NT2/D1 (cell line): ENCODE measurements around the gene PDGFC.

ENCODE experiments used
- DNase-seq: peaks from one replicate; pipeline ENCODE4 v3.0.0-alpha.2; 2011; ENCODE audit warnings: low read depth, low spot score
- H3K27me3 ChIP-seq: 2 replicates; pipeline ENCODE4 v1.6.0; 2011; ENCODE audit warnings: mild to moderate bottlenecking; ENCODE audit not compliant: insufficient read length, insufficient read depth
- H3K36me3 ChIP-seq: 2 replicates; pipeline ENCODE4 v1.6.1; 2011; ENCODE audit warnings: mild to moderate bottlenecking, low read length, mixed read lengths; ENCODE audit not compliant: insufficient read depth, insufficient read length
- H3K4me1 ChIP-seq: 2 replicates; pipeline ENCODE4 v1.5.1; 2011; ENCODE audit not compliant: insufficient read depth, insufficient read length
- H3K4me3 ChIP-seq: 2 replicates; pipeline ENCODE4 v1.5.1; 2011; ENCODE audit warnings: low read depth; ENCODE audit not compliant: insufficient read length
- H3K9ac ChIP-seq: 2 replicates; pipeline ENCODE4 v1.6.0; 2011; ENCODE audit warnings: low read depth; ENCODE audit not compliant: insufficient read length
- H3K9me3 ChIP-seq: 2 replicates; pipeline ENCODE4 v1.5.1; 2011; ENCODE audit warnings: mild to moderate bottlenecking, low read length; ENCODE audit not compliant: insufficient read depth
- SUZ12 ChIP-seq: IDR thresholded peaks from 2 replicates; pipeline ENCODE4 v1.6.1; 2011; ENCODE audit not compliant: insufficient read length, insufficient read depth; ENCODE audit errors: extremely low read depth
- YY1 ChIP-seq: IDR thresholded peaks from 2 replicates; pipeline ENCODE4 v1.6.1; 2011; ENCODE audit not compliant: insufficient read length, insufficient read depth
- ZNF274 ChIP-seq: IDR thresholded peaks from 2 replicates; pipeline ENCODE4 v1.6.1; 2011; ENCODE audit warnings: mild to moderate bottlenecking, low read depth, low read length

PDGFC gene

GRCh38 chr4:157010630-157011029 lies 39.0 kb upstream of the PDGFC start:
- Histone ChIP-seq H3K36me3 (no peaks in the 10 kb centered on the region), H3K9ac (no peak overlapping the region), H3K27me3 (no peaks in the 10 kb centered on the region), H3K4me3 (no peak overlapping the region), H3K9me3 (no peaks in the 10 kb centered on the region), H3K4me1 (no peaks in the 10 kb centered on the region)
- TF ChIP-seq ZNF274: no peak
- DNase-seq: no peak

GRCh38 chr4:157005831-157006230 lies 34.2 kb upstream of the PDGFC start:
- H3K27me3 ChIP-seq: no peaks in the 10 kb centered on the region
- H3K36me3 ChIP-seq: no peaks in the 10 kb centered on the region
- TF ChIP-seq ZNF274 (no peak), YY1 (no peak), SUZ12 (no peak)
- no peaks in the 10 kb centered on the region for H3K9me3 ChIP-seq
- no peak overlapping the region for H3K9ac ChIP-seq
- H3K4me3 ChIP-seq: no peak overlapping the region
- H3K4me1 ChIP-seq: no peaks in the 10 kb centered on the region
- no peak for DNase-seq

- H3K9me3 ChIP-seq: no peaks in the 10 kb centered on the region
- TF ChIP-seq YY1: no peak
- H3K9ac ChIP-seq: no peak overlapping the region
- H3K4me3 ChIP-seq: no peak overlapping the region
- DNase-seq: no peak
- H3K27me3 ChIP-seq: no peaks in the 10 kb centered on the region
- no peaks in the 10 kb centered on the region for H3K36me3 ChIP-seq
- no peaks in the 10 kb centered on the region for H3K4me1 ChIP-seq
Measured at GRCh38 chr4:157005193-157005592, 33.6 kb upstream of the PDGFC start.

GRCh38 chr4:157004279-157005161 lies 32.9 kb upstream of the PDGFC start:
- TF ChIP-seq YY1: no peak
- DNase-seq: no peak
- Histone ChIP-seq H3K4me3 (no peak overlapping the region), H3K36me3 (no peaks in the 10 kb centered on the region), H3K9me3 (no peaks in the 10 kb centered on the region), H3K9ac (no peak overlapping the region), H3K27me3 (no peaks in the 10 kb centered on the region), H3K4me1 (no peaks in the 10 kb centered on the region)

- no peaks in the 10 kb centered on the region for H3K4me1 ChIP-seq
- TF ChIP-seq YY1 (no peak), ZNF274 (no peak), SUZ12 (no peak)
- H3K9me3 ChIP-seq: peaks cover 23% of the 10 kb centered on the region
- DNase-seq: peak; percentile 65
- H3K9ac ChIP-seq: no peak overlapping the region
- no peaks in the 10 kb centered on the region for H3K36me3 ChIP-seq
- H3K4me3 ChIP-seq: no peak overlapping the region
- H3K27me3 ChIP-seq: no peaks in the 10 kb centered on the region
Measured at GRCh38 chr4:156999175-156999517, 27.5 kb upstream of the PDGFC start.

GRCh38 chr4:156998500-156999174 lies 27.0 kb upstream of the PDGFC start:
- no peaks in the 10 kb centered on the region for H3K4me1 ChIP-seq
- no peak for DNase-seq
- H3K27me3 ChIP-seq: no peaks in the 10 kb centered on the region
- H3K36me3 ChIP-seq: no peaks in the 10 kb centered on the region
- H3K4me3 ChIP-seq: no peak overlapping the region
- peaks cover 23% of the 10 kb centered on the region for H3K9me3 ChIP-seq
- no peak overlapping the region for H3K9ac ChIP-seq
- TF ChIP-seq ZNF274: no peak

GRCh38 chr4:156992943-156993342 lies 21.3 kb upstream of the PDGFC start:
- DNase-seq: no peak
- Histone ChIP-seq H3K4me1 (no peaks in the 10 kb centered on the region), H3K9me3 (peaks cover 30% of the 10 kb centered on the region), H3K27me3 (no peaks in the 10 kb centered on the region), H3K36me3 (no peaks in the 10 kb centered on the region), H3K4me3 (no peak overlapping the region), H3K9ac (no peak overlapping the region)
- TF ChIP-seq SUZ12 (no peak), YY1 (no peak), ZNF274 (no peak)

GRCh38 chr4:156991161-156991560 lies 19.6 kb upstream of the PDGFC start:
- no peak for DNase-seq
- H3K9me3 ChIP-seq: peaks cover 13% of the 10 kb centered on the region
- no peak overlapping the region for H3K4me3 ChIP-seq
- H3K27me3 ChIP-seq: no peaks in the 10 kb centered on the region
- H3K9ac ChIP-seq: no peak overlapping the region
- H3K36me3 ChIP-seq: no peaks in the 10 kb centered on the region
- no peak for TF ChIP-seq SUZ12
- TF ChIP-seq ZNF274: no peak
- TF ChIP-seq YY1: no peak
- no peaks in the 10 kb centered on the region for H3K4me1 ChIP-seq
